ENCODE data around the gene TTC23. TPM values are rescaled to one million over a fixed set of nuclear protein-coding genes. Genes with fewer than 3 reads are reported as not detected.

The TTC23 gene
- total RNA-seq, 1 donor from 2014 or later, result 21.9 TPM

DNA sequence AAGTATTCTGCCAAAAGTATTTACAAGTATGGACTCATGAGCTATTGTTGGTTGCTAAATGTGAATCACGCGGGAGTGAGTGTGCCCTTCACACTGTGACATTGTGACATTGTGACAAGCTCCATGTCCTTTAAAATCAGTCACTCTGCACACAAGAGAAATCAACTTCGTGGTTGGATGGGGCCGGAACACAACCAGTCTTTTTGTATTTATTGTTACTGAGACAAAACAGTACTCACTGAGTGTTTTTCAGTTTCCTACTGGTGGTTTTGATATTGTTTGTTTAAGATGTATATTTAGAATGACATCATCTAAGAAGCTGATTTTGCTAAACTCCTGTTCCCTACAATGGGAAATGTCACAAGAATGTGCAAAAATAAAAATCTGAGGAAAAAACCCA is 114.2 kb downstream of the TTC23 start:
- Histone ChIP-seq H3K4me1 (ENCODE audit: control insufficient read depth in 3 of 3, insufficient read depth in 3 of 3, low read length in 3 of 3) (peaks cover 23 to 75% (median 53%) of the 10 kb centered on the region in 3 donors), H3K36me3 (ENCODE audit: control insufficient read depth in 3 of 3, insufficient read depth in 3 of 3, low read length in 3 of 3) (peaks cover 43 to 61% (median 53%) of the 10 kb centered on the region in 3 donors), H3K27ac (ENCODE audit: low read depth, low read length) (peak overlapping the region; percentile 61)

DNA sequence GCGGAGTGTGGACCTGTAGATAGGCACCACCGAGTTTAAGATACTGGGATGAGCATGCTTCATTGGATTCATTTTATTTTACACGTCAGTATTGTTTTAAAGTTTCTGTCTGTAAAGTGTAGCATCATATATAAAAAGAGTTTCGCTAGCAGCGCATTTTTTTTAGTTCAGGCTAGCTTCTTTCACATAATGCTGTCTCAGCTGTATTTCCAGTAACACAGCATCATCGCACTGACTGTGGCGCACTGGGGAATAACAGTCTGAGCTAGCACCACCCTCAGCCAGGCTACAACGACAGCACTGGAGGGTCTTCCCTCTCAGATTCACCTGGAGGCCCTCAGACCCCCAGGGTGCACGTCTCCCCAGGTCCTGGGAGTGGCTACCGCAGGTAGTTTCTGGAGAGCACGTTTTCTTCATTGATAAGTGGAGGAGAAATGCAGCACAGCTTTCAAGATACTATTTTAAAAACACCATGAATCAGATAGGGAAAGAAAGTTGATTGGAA is 115.0 kb downstream of the TTC23 start:
- peaks cover 22 to 80% (median 53%) of the 10 kb centered on the region in 3 donors for H3K4me1 ChIP-seq (ENCODE audit: control insufficient read depth in 3 of 3, insufficient read depth in 3 of 3, low read length in 3 of 3)
- H3K27ac ChIP-seq (ENCODE audit: low read depth, low read length), result peak overlapping the region; percentile 61
- H3K27me3 ChIP-seq (ENCODE audit: control insufficient read depth in 3 of 3, insufficient read depth in 3 of 3, low read length in 3 of 3), result no peaks in the 10 kb centered on the region
- no peaks in the 10 kb centered on the region for H3K9me3 ChIP-seq (ENCODE audit: control insufficient read depth in 3 of 3, low read length in 3 of 3)
- H3K9ac ChIP-seq (ENCODE audit: low read depth in 1 of 3, low read length in 3 of 3), result peak overlapping the region in 1 of 3 donors; percentile 69
- no peak overlapping the region for H3K4me3 ChIP-seq (ENCODE audit: low read length in 3 of 3)
- peaks cover 51 to 69% (median 60%) of the 10 kb centered on the region in 3 donors for H3K36me3 ChIP-seq (ENCODE audit: control insufficient read depth in 3 of 3, insufficient read depth in 3 of 3, low read length in 3 of 3)

More for the DNA sequence above, 114.2 kb downstream of the TTC23 start:
- Histone ChIP-seq H3K9me3 (ENCODE audit: control insufficient read depth in 3 of 3, low read length in 3 of 3) (no peaks in the 10 kb centered on the region), H3K27me3 (ENCODE audit: control insufficient read depth in 3 of 3, insufficient read depth in 3 of 3, low read length in 3 of 3) (no peaks in the 10 kb centered on the region), H3K4me3 (ENCODE audit: low read length in 3 of 3) (no peak overlapping the region), H3K9ac (ENCODE audit: low read depth in 1 of 3, low read length in 3 of 3) (no peak overlapping the region)

GRCh38 chr15:99132634-99133287 is 116.6 kb downstream of the TTC23 start:
- Histone ChIP-seq H3K36me3 (ENCODE audit: control insufficient read depth in 3 of 3, insufficient read depth in 3 of 3, low read length in 3 of 3) (peaks cover 58 to 73% (median 63%) of the 10 kb centered on the region in 3 donors), H3K4me1 (ENCODE audit: control insufficient read depth in 3 of 3, insufficient read depth in 3 of 3, low read length in 3 of 3) (peaks cover 14 to 68% (median 47%) of the 10 kb centered on the region in 3 donors), H3K27me3 (ENCODE audit: control insufficient read depth in 3 of 3, insufficient read depth in 3 of 3, low read length in 3 of 3) (no peaks in the 10 kb centered on the region), H3K4me3 (ENCODE audit: low read length in 3 of 3) (no peak overlapping the region), H3K9ac (ENCODE audit: low read depth in 1 of 3, low read length in 3 of 3) (no peak overlapping the region), H3K9me3 (ENCODE audit: control insufficient read depth in 3 of 3, low read length in 3 of 3) (no peaks in the 10 kb centered on the region), H3K27ac (ENCODE audit: low read depth, low read length) (peak overlapping the region; percentile 3)

GRCh38 chr15:99132122-99132521 is 117.3 kb downstream of the TTC23 start:
- H3K4me1 ChIP-seq (ENCODE audit: control insufficient read depth in 3 of 3, insufficient read depth in 3 of 3, low read length in 3 of 3), result peaks cover 15 to 70% (median 45%) of the 10 kb centered on the region in 3 donors
- peak overlapping the region in 2 of 3 donors; percentile 6 to 9 for H3K9ac ChIP-seq (ENCODE audit: low read depth in 1 of 3, low read length in 3 of 3)
- no peaks in the 10 kb centered on the region for H3K27me3 ChIP-seq (ENCODE audit: control insufficient read depth in 3 of 3, insufficient read depth in 3 of 3, low read length in 3 of 3)
- H3K4me3 ChIP-seq (ENCODE audit: low read length in 3 of 3), result no peak overlapping the region
- no peak overlapping the region for H3K27ac ChIP-seq (ENCODE audit: low read depth, low read length)
- no peaks in the 10 kb centered on the region for H3K9me3 ChIP-seq (ENCODE audit: control insufficient read depth in 3 of 3, low read length in 3 of 3)
- H3K36me3 ChIP-seq (ENCODE audit: control insufficient read depth in 3 of 3, insufficient read depth in 3 of 3, low read length in 3 of 3), result peaks cover 58 to 73% (median 61%) of the 10 kb centered on the region in 3 donors

DNA sequence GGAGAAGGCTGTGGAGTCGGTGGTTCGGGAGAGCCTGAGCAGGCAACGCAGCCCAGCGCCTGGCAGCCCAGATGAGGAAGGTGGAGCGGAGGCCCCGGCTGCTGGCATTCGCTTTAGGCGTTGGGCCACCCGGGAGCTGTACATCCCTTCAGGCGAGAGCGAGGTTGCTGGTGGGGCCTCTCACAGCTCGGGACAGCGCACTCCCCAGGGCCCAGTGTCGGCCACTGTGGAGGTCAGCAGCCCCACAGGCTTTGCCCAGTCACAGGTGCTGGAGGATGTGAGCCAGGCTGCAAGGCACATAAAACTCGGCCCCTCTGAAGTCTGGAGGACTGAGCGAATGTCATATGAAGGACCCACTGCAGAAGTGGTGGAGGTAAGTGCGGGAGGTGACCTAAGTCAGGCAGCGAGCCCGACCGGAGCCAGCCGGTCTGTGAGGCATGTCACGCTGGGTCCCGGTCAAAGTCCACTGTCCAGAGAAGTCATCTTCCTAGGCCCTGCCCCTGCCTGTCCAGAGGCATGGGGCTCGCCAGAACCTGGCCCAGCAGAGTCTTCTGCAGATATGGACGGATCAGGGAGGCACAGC is 117.8 kb downstream of the TTC23 start:
- Histone ChIP-seq H3K27ac (ENCODE audit: low read depth, low read length) (no peak overlapping the region), H3K9ac (ENCODE audit: low read depth in 1 of 3, low read length in 3 of 3) (peak overlapping the region; percentile 15 to 24 (median 19)), H3K9me3 (ENCODE audit: control insufficient read depth in 3 of 3, low read length in 3 of 3) (no peaks in the 10 kb centered on the region), H3K27me3 (ENCODE audit: control insufficient read depth in 3 of 3, insufficient read depth in 3 of 3, low read length in 3 of 3) (no peaks in the 10 kb centered on the region), H3K4me3 (ENCODE audit: low read length in 3 of 3) (no peak overlapping the region), H3K36me3 (ENCODE audit: control insufficient read depth in 3 of 3, insufficient read depth in 3 of 3, low read length in 3 of 3) (peaks cover 56 to 73% (median 61%) of the 10 kb centered on the region in 3 donors), H3K4me1 (ENCODE audit: control insufficient read depth in 3 of 3, insufficient read depth in 3 of 3, low read length in 3 of 3) (peaks cover 20 to 70% (median 49%) of the 10 kb centered on the region in 3 donors)

GRCh38 chr15:99130765-99131440 is 118.5 kb downstream of the TTC23 start:
- H3K36me3 ChIP-seq (ENCODE audit: control insufficient read depth in 3 of 3, insufficient read depth in 3 of 3, low read length in 3 of 3), result peaks cover 53 to 73% (median 60%) of the 10 kb centered on the region in 3 donors
- no peaks in the 10 kb centered on the region for H3K27me3 ChIP-seq (ENCODE audit: control insufficient read depth in 3 of 3, insufficient read depth in 3 of 3, low read length in 3 of 3)
- peak overlapping the region in 1 of 3 donors; percentile 19 for H3K9ac ChIP-seq (ENCODE audit: low read depth in 1 of 3, low read length in 3 of 3)
- H3K9me3 ChIP-seq (ENCODE audit: control insufficient read depth in 3 of 3, low read length in 3 of 3), result no peaks in the 10 kb centered on the region
- H3K4me3 ChIP-seq (ENCODE audit: low read length in 3 of 3), result no peak overlapping the region
- H3K27ac ChIP-seq (ENCODE audit: low read depth, low read length), result no peak overlapping the region
- H3K4me1 ChIP-seq (ENCODE audit: control insufficient read depth in 3 of 3, insufficient read depth in 3 of 3, low read length in 3 of 3), result peaks cover 26 to 75% (median 54%) of the 10 kb centered on the region in 3 donors

DNA sequence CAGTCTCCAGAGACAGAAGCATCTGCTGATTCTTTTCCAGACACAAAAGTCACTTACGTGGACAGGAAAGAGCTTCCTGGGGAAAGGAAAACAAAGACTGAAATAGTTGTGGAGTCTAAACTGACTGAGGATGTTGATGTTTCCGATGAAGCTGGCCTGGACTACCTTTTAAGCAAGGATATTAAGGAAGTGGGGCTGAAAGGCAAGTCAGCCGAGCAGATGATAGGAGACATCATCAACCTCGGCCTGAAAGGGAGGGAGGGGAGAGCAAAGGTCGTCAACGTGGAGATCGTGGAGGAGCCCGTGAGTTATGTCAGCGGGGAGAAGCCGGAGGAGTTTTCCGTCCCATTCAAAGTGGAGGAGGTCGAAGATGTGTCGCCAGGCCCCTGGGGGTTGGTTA is 119.1 kb downstream of the TTC23 start:
- H3K27ac ChIP-seq (ENCODE audit: low read depth, low read length), result no peak overlapping the region
- H3K36me3 ChIP-seq (ENCODE audit: control insufficient read depth in 3 of 3, insufficient read depth in 3 of 3, low read length in 3 of 3), result peaks cover 53 to 68% (median 60%) of the 10 kb centered on the region in 3 donors
- H3K4me3 ChIP-seq (ENCODE audit: low read length in 3 of 3), result no peak overlapping the region
- no peak overlapping the region for H3K9ac ChIP-seq (ENCODE audit: low read depth in 1 of 3, low read length in 3 of 3)
- H3K4me1 ChIP-seq (ENCODE audit: control insufficient read depth in 3 of 3, insufficient read depth in 3 of 3, low read length in 3 of 3), result peaks cover 32 to 76% (median 56%) of the 10 kb centered on the region in 3 donors
- H3K27me3 ChIP-seq (ENCODE audit: control insufficient read depth in 3 of 3, insufficient read depth in 3 of 3, low read length in 3 of 3), result no peaks in the 10 kb centered on the region
- H3K9me3 ChIP-seq (ENCODE audit: control insufficient read depth in 3 of 3, low read length in 3 of 3), result no peaks in the 10 kb centered on the region

DNA sequence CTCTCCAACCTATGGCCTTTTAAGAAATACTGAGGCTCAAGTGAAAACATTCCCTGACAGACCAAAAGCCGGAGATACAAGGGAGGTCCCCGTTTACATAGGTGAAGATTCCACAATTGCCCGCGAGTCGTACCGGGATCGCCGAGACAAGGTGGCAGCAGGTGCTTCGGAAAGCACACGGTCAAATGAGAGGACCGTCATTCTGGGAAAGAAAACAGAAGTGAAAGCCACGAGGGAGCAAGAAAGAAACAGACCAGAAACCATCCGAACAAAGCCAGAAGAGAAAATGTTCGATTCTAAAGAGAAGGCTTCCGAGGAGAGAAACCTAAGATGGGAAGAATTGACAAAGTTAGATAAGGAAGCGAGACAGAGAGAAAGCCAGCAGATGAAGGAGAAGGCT is 119.7 kb downstream of the TTC23 start:
- no peaks in the 10 kb centered on the region for H3K27me3 ChIP-seq (ENCODE audit: control insufficient read depth in 3 of 3, insufficient read depth in 3 of 3, low read length in 3 of 3)
- H3K4me3 ChIP-seq (ENCODE audit: low read length in 3 of 3), result no peak overlapping the region
- H3K4me1 ChIP-seq (ENCODE audit: control insufficient read depth in 3 of 3, insufficient read depth in 3 of 3, low read length in 3 of 3), result peaks cover 39 to 76% (median 57%) of the 10 kb centered on the region in 3 donors
- H3K36me3 ChIP-seq (ENCODE audit: control insufficient read depth in 3 of 3, insufficient read depth in 3 of 3, low read length in 3 of 3), result peaks cover 52 to 63% (median 60%) of the 10 kb centered on the region in 3 donors
- H3K27ac ChIP-seq (ENCODE audit: low read depth, low read length), result no peak overlapping the region
- H3K9me3 ChIP-seq (ENCODE audit: control insufficient read depth in 3 of 3, low read length in 3 of 3), result no peaks in the 10 kb centered on the region
- no peak overlapping the region for H3K9ac ChIP-seq (ENCODE audit: low read depth in 1 of 3, low read length in 3 of 3)

- Histone ChIP-seq H3K4me1 (ENCODE audit: control insufficient read depth in 3 of 3, insufficient read depth in 3 of 3, low read length in 3 of 3) (peaks cover 51 to 75% (median 58%) of the 10 kb centered on the region in 3 donors), H3K27me3 (ENCODE audit: control insufficient read depth in 3 of 3, insufficient read depth in 3 of 3, low read length in 3 of 3) (no peaks in the 10 kb centered on the region), H3K36me3 (ENCODE audit: control insufficient read depth in 3 of 3, insufficient read depth in 3 of 3, low read length in 3 of 3) (peaks cover 47 to 56% (median 53%) of the 10 kb centered on the region in 3 donors), H3K9ac (ENCODE audit: low read depth in 1 of 3, low read length in 3 of 3) (peak overlapping the region in 1 of 3 donors; percentile 33), H3K4me3 (ENCODE audit: low read length in 3 of 3) (no peak overlapping the region), H3K9me3 (ENCODE audit: control insufficient read depth in 3 of 3, low read length in 3 of 3) (no peaks in the 10 kb centered on the region), H3K27ac (ENCODE audit: low read depth, low read length) (peak overlapping the region; percentile 11)
Observed at GRCh38 chr15:99128411-99128810, 121.0 kb downstream of the TTC23 start.
